Left kidney (tissue), 2 donors: Measurements from ENCODE around the gene EIF5. TPM values are rescaled to one million over a fixed set of nuclear protein-coding genes. Genes with fewer than 3 reads are reported as not detected.

ENCODE experiments used
- DNase-seq: peaks from one replicate; pipeline ENCODE4 v3.0.0-alpha.2; 2013
- polyA plus RNA-seq: library from polyadenylated mRNA; unstranded; fragments of 120-200 nt; gene quantifications from one replicate; pipeline ENCODE4 v1.2.1, GENCODE V29; 2013; ENCODE audit not compliant: insufficient read length

The EIF5 gene
- polyA plus RNA-seq, 1 donor, result 267 TPM

- DNase-seq, result no peak
Observed at GRCh38 chr14:103366741-103367140, 32.7 kb downstream of the EIF5 start.

- no peak for DNase-seq
Observed at GRCh38 chr14:103367995-103368394, 34.0 kb downstream of the EIF5 start.

GRCh38 chr14:103370087-103370486, 36.0 kb downstream of the EIF5 start:
- DNase-seq, result no peak

DNA sequence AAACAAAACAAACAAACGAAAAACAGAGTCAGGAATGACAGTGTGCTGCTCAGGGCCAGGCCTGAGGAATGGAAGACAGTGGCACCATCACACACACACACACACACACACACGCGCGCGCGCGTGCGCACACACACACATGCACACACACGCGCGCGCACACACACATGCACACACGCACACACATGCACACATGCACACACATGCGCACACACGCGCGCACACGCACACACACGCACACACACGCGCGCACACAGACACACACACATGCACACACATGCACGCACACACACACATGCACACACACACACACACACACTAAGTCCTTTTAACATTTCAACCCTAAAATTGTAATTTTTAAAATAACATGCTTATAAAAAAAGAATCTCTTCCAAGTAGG, 38.0 kb downstream of the EIF5 start:
- no peak for DNase-seq

GRCh38 chr14:103372552-103373304, 38.7 kb downstream of the EIF5 start:
- no peak for DNase-seq

DNA sequence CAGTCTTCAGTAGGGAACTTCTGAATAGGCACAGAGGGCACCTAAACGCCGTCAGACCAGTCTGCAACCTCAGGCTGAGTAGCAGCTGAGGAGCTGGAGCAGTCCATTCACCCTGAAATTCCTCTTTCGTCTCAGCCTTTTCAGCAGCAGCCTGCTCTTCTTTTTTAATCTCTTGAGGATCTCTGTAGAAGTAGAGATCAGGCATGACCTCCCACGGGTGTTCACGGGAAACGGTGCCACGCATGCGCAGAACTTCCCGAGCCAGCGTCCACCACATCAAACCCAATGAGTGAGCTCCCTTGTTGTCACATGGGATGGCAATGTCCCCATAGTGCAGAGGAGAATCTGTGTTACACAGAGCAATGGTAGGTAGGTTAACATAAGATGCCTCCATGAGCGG, 40.1 kb downstream of the EIF5 start:
- DNase-seq, result no peak

DNA sequence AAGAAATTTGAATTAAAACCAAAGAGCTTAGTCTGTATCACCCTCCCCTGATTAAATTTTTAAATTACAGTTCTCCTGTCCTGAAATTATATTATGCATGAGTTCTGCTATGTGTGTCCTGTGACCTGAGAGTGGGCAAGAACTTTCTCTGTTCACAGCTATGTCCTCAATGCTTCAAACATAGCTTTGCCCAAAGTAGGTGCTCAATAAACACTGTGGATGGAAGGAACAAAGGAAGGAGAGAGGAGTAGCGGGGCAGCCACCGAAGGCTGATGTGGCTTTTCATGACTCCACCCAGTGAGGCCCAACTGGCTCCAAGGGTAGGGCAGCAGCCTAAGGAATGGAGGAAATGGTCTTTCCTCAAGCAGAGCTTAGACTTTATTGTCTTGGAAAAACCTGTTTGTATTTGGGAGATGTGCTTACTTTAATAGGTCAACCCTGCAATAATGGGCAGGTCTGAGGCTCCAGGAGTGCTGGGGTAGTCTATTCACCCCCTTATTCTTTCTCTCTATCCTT, 43.5 kb downstream of the EIF5 start:
- no peak for DNase-seq

DNA sequence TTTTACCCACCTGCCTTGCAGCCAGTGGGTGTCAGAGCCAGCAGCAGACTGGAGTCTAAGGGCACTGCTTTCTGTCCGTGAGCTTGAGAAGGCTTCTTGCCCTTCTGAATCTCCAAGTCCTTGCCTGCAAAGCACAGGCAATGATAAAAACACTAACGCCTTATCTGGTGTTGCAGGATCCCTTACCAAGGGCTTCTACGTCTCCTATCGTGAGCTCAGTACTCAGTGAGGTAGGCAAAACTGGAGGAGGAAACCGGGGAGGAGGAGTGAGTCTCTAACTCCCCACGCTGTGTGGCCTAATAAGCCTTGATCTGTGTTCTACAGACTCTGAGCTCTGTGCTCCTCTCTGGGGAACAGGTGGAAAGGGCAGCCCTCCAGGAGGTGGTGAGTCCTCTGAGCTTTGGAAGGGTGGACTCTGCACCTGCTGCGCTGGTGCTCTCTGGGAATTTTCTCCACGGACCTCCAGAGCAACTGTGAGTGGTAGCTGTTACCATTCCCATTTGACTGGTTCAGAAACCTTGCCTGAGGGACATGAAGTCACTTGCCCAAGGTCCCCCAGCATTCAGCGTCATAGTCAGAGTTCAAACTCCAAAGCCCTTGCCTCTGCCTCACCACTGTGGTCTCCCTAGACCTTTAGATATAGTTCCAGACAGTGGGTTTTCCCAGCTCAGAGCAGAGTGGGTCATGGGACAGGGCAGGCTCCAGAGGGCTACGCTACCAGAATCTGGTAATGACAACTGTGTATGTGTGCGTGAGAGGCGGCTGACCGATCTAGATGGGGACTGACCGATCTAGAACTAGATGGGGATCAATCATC, 44.2 kb downstream of the EIF5 start:
- DNase-seq, result no peak

- DNase-seq, result no peak
Observed at GRCh38 chr14:103380719-103381377, 46.8 kb downstream of the EIF5 start.

DNA sequence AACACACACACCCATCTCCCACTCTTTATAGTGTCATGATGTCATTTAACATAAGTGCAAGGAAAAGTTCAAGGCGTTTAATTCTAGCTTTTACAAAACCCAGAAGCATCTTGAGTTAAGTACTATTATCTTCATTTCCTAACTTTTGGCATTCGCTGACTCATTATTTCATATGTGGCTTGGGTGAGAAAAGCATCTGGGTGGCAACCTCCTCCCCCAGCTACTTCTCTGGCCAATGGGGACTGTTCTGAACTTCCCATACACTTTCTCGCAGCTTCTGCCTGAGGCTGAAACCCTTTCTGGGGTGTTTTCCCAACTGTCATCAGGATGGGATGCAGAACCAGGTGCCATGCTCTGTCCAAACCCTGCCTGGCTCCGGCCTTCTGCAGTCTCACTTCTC, 48.3 kb downstream of the EIF5 start:
- no peak for DNase-seq

- DNase-seq, result no peak
Observed at GRCh38 chr14:103384450-103385151, 50.6 kb downstream of the EIF5 start.

GRCh38 chr14:103385152-103385928, 51.3 kb downstream of the EIF5 start, which contains the start of gene MARK3:
MARK3 (plus strand) TSS chr14:103385415; CDS start chr14:103386030, 615 bp downstream.
- DNase-seq, result peak; percentile 96

GRCh38 chr14:103385929-103386712, 52.1 kb downstream of the EIF5 start:
- DNase-seq, result peak; percentile 31

- DNase-seq, result no peak
Observed at GRCh38 chr14:103386713-103387329, 52.8 kb downstream of the EIF5 start.

GRCh38 chr14:103388664-103389063, 54.6 kb downstream of the EIF5 start:
- DNase-seq, result no peak

- no peak for DNase-seq
Observed at GRCh38 chr14:103390605-103391004, 56.6 kb downstream of the EIF5 start.

GRCh38 chr14:103391048-103391447, 57.0 kb downstream of the EIF5 start:
- DNase-seq, result peak; percentile 19

- DNase-seq, result no peak
Observed at GRCh38 chr14:103392106-103392505, 58.1 kb downstream of the EIF5 start.

GRCh38 chr14:103392572-103392971, 58.5 kb downstream of the EIF5 start:
- DNase-seq, result no peak

GRCh38 chr14:103393070-103393469, 59.0 kb downstream of the EIF5 start:
- DNase-seq, result no peak
